Stimulated activated naive B cell treated with anti-CD40 and anti-IgM and Interleukin-4, amounts not matched to agents 10 μg/mL and 1 μg/mL and 100 μg/mL, for 72 hours (primary cell): ENCODE measurements around the gene CYP46A1.

Experiments
- ATAC-seq, 2 donors: fragments of 150-1000 bp; cut with Tn5 transposase; replicated peaks; 2 replicates each; pipeline ENCODE4 v1.10.0; 2021; ENCODE audit warnings: moderate library complexity in 1 of 2
- DNase-seq: peaks from one replicate; pipeline ENCODE4 v3.0.0; 2021
- H3K27ac Mint-ChIP-seq: one replicate; pipeline ENCODE4 v1.8.0; 2022; ENCODE audit warnings: mild to moderate bottlenecking, mixed read lengths
- H3K27me3 Mint-ChIP-seq, 2 donors: one replicate each; pipeline ENCODE4 v1.8.0; 2022; ENCODE audit warnings: mixed read lengths in 2 of 2
- H3K36me3 Mint-ChIP-seq, 2 donors: one replicate each; pipeline ENCODE4 v1.8.0; 2022; ENCODE audit warnings: mixed read lengths in 2 of 2, mild to moderate bottlenecking in 1 of 2
- H3K4me1 Mint-ChIP-seq, 2 donors: one replicate each; pipeline ENCODE4 v1.8.0; 2022; ENCODE audit warnings: mixed read lengths in 2 of 2, mild to moderate bottlenecking in 1 of 2
- H3K4me3 Mint-ChIP-seq, 2 donors: one replicate each; pipeline ENCODE4 v1.8.0; 2022; ENCODE audit warnings: mild to moderate bottlenecking in 2 of 2, mixed read lengths in 2 of 2, moderate library complexity in 1 of 2
- H3K9me3 Mint-ChIP-seq, 2 donors: one replicate each; pipeline ENCODE4 v1.8.0; 2022; ENCODE audit warnings: mixed read lengths in 2 of 2, mild to moderate bottlenecking in 1 of 2

The CYP46A1 gene

GRCh38 chr14:99715266-99716000, 31.3 kb downstream of the CYP46A1 start:
- no peak for DNase-seq
- H3K9me3 Mint-ChIP-seq: peaks cover 8 to 10% of the 10 kb centered on the region in 2 donors
- no peak overlapping the region for H3K27ac Mint-ChIP-seq
- peaks cover 0 to 3% of the 10 kb centered on the region in 2 donors for H3K36me3 Mint-ChIP-seq
- ATAC-seq: no peak
- H3K4me3 Mint-ChIP-seq: no peak overlapping the region
- H3K4me1 Mint-ChIP-seq: peaks cover 7 to 15% of the 10 kb centered on the region in 2 donors
- peaks cover 12 to 24% of the 10 kb centered on the region in 2 donors for H3K27me3 Mint-ChIP-seq

- ATAC-seq (no peak), DNase-seq (no peak)
- peaks cover 0 to 3% of the 10 kb centered on the region in 2 donors for H3K36me3 Mint-ChIP-seq
- H3K9me3 Mint-ChIP-seq: peaks cover 8 to 10% of the 10 kb centered on the region in 2 donors
- no peak overlapping the region for H3K4me3 Mint-ChIP-seq
- H3K27ac Mint-ChIP-seq: no peak overlapping the region
- peaks cover 7 to 15% of the 10 kb centered on the region in 2 donors for H3K4me1 Mint-ChIP-seq
- H3K27me3 Mint-ChIP-seq: peaks cover 16 to 24% of the 10 kb centered on the region in 2 donors
These were observed 32.2 kb downstream of the CYP46A1 start for GRCh38 chr14:99716091-99716849.

GRCh38 chr14:99716850-99717681, 33.0 kb downstream of the CYP46A1 start:
- Mint-ChIP-seq H3K27ac (no peak overlapping the region), H3K4me1 (peaks cover 7 to 15% of the 10 kb centered on the region in 2 donors), H3K27me3 (peaks cover 21 to 24% of the 10 kb centered on the region in 2 donors), H3K4me3 (no peak overlapping the region), H3K9me3 (peaks cover 6 to 10% of the 10 kb centered on the region in 2 donors), H3K36me3 (peaks cover 0 to 3% of the 10 kb centered on the region in 2 donors)
- no peak for ATAC-seq
- DNase-seq: no peak

- Mint-ChIP-seq H3K27ac (no peak overlapping the region), H3K9me3 (peaks cover under 1 to 6% of the 10 kb centered on the region in 2 donors), H3K4me1 (peaks cover 7 to 15% of the 10 kb centered on the region in 2 donors), H3K36me3 (peaks cover 0 to 3% of the 10 kb centered on the region in 2 donors), H3K4me3 (no peak overlapping the region), H3K27me3 (peaks cover 27 to 29% of the 10 kb centered on the region in 2 donors)
- DNase-seq (no peak), ATAC-seq (no peak)
These were observed 33.5 kb downstream of the CYP46A1 start for GRCh38 chr14:99717682-99718013.

GRCh38 chr14:99718031-99718810, 34.1 kb downstream of the CYP46A1 start:
- H3K9me3 Mint-ChIP-seq: peaks cover 0 to 3% of the 10 kb centered on the region in 2 donors
- peak overlapping the region; percentile 82 for H3K27ac Mint-ChIP-seq
- peaks cover 7 to 15% of the 10 kb centered on the region in 2 donors for H3K4me1 Mint-ChIP-seq
- peaks cover 29 to 30% of the 10 kb centered on the region in 2 donors for H3K27me3 Mint-ChIP-seq
- DNase-seq: peak; percentile 49
- H3K36me3 Mint-ChIP-seq: peaks cover 0 to 3% of the 10 kb centered on the region in 2 donors
- H3K4me3 Mint-ChIP-seq: peak overlapping the region in 1 of 2 donors; percentile 10
- ATAC-seq: peak; percentile 95 to 98

GRCh38 chr14:99718811-99719192, 34.7 kb downstream of the CYP46A1 start:
- Mint-ChIP-seq H3K9me3 (peaks cover 0 to 1% of the 10 kb centered on the region in 2 donors), H3K4me1 (peaks cover 7 to 15% of the 10 kb centered on the region in 2 donors), H3K36me3 (peaks cover 0 to 3% of the 10 kb centered on the region in 2 donors), H3K27me3 (peaks cover 32 to 35% of the 10 kb centered on the region in 2 donors), H3K27ac (no peak overlapping the region), H3K4me3 (no peak overlapping the region)
- DNase-seq (no peak), ATAC-seq (peak; percentile 40 to 55)

- Mint-ChIP-seq H3K4me1 (peaks cover 7 to 15% of the 10 kb centered on the region in 2 donors), H3K27ac (no peak overlapping the region), H3K27me3 (peaks cover 51 to 57% of the 10 kb centered on the region in 2 donors), H3K4me3 (no peak overlapping the region), H3K9me3 (peaks cover 0 to 1% of the 10 kb centered on the region in 2 donors), H3K36me3 (peaks cover 0 to 3% of the 10 kb centered on the region in 2 donors)
- no peak for DNase-seq
- no peak for ATAC-seq
These were observed 37.1 kb downstream of the CYP46A1 start for GRCh38 chr14:99720941-99721791.

- H3K4me3 Mint-ChIP-seq: no peak overlapping the region
- ATAC-seq (no peak), DNase-seq (no peak)
- H3K36me3 Mint-ChIP-seq: peaks cover 0 to 3% of the 10 kb centered on the region in 2 donors
- H3K4me1 Mint-ChIP-seq: peaks cover 9 to 15% of the 10 kb centered on the region in 2 donors
- H3K27ac Mint-ChIP-seq: no peak overlapping the region
- H3K9me3 Mint-ChIP-seq: peaks cover 0 to 1% of the 10 kb centered on the region in 2 donors
- H3K27me3 Mint-ChIP-seq: peaks cover 52 to 64% of the 10 kb centered on the region in 2 donors
These were observed 37.9 kb downstream of the CYP46A1 start for GRCh38 chr14:99721792-99722516.

- peaks cover 0 to 3% of the 10 kb centered on the region in 2 donors for H3K36me3 Mint-ChIP-seq
- ATAC-seq (no peak), DNase-seq (no peak)
- peaks cover 0 to 1% of the 10 kb centered on the region in 2 donors for H3K9me3 Mint-ChIP-seq
- peaks cover 54 to 67% of the 10 kb centered on the region in 2 donors for H3K27me3 Mint-ChIP-seq
- no peak overlapping the region for H3K27ac Mint-ChIP-seq
- peaks cover 9 to 15% of the 10 kb centered on the region in 2 donors for H3K4me1 Mint-ChIP-seq
- no peak overlapping the region for H3K4me3 Mint-ChIP-seq
These were observed 38.6 kb downstream of the CYP46A1 start for GRCh38 chr14:99722741-99723140.

GRCh38 chr14:99724196-99724891, 40.2 kb downstream of the CYP46A1 start:
- no peaks in the 10 kb centered on the region for H3K36me3 Mint-ChIP-seq
- H3K27ac Mint-ChIP-seq: peak overlapping the region; percentile 49
- H3K27me3 Mint-ChIP-seq: peaks cover 62 to 76% of the 10 kb centered on the region in 2 donors
- H3K4me3 Mint-ChIP-seq: no peak overlapping the region
- H3K9me3 Mint-ChIP-seq: peaks cover 0 to 1% of the 10 kb centered on the region in 2 donors
- no peak for ATAC-seq
- peaks cover 3% of the 10 kb centered on the region in 2 donors for H3K4me1 Mint-ChIP-seq
- no peak for DNase-seq

GRCh38 chr14:99724939-99725773, 41.1 kb downstream of the CYP46A1 start:
- Mint-ChIP-seq H3K27me3 (peaks cover 62 to 82% of the 10 kb centered on the region in 2 donors), H3K4me3 (no peak overlapping the region), H3K36me3 (no peaks in the 10 kb centered on the region), H3K9me3 (no peaks in the 10 kb centered on the region), H3K4me1 (peaks cover 0 to 1% of the 10 kb centered on the region in 2 donors), H3K27ac (no peak overlapping the region)
- no peak for DNase-seq
- ATAC-seq: no peak
